ENCODE results near the gene POGZ.

POGZ gene

DNA sequence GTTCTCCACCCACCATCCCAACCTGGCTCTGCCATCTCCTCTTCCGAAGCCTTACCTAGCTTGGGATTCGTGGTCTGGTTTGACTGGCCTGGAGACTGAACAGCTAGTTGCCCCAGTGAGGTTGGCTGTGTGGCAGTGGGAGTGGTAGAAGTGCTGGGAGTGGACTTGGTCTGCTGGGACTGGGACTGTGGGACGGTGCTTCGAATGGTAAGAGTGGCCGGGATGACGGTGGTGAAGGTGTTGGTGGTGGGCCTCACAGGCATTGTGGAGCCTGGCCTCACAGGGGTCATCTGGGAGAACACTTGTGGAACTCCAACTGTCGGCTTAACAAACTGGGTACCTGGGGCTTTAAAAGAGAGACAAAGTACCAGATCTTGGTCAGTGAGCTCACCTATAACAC lies 31.2 kb downstream of the POGZ start:
- TF ChIP-seq, protein P1, sequence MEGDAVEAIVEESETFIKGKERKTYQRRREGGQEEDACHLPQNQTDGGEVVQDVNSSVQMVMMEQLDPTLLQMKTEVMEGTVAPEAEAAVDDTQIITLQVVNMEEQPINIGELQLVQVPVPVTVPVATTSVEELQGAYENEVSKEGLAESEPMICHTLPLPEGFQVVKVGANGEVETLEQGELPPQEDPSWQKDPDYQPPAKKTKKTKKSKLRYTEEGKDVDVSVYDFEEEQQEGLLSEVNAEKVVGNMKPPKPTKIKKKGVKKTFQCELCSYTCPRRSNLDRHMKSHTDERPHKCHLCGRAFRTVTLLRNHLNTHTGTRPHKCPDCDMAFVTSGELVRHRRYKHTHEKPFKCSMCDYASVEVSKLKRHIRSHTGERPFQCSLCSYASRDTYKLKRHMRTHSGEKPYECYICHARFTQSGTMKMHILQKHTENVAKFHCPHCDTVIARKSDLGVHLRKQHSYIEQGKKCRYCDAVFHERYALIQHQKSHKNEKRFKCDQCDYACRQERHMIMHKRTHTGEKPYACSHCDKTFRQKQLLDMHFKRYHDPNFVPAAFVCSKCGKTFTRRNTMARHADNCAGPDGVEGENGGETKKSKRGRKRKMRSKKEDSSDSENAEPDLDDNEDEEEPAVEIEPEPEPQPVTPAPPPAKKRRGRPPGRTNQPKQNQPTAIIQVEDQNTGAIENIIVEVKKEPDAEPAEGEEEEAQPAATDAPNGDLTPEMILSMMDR (IDR thresholded peaks at IDR 0.05) = no peak

DNA sequence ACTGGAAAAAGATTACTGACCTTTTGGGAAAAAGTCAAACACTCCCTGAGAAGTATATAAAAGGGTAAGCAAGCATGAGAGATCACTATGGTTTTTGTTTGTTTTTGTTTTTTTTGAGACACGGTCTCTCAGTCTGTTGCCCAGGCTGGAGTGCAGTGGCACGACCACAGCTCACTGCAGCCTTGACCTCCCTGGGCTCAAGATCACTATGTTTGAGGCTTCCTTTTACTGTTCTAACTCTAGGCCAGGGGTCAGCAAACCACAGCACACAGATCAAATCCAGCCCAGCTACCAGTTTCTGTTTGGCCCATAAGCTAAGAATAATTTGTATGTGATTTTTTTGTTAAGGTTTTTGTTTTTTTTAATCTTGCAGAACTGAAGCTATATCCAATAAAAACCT lies 34.2 kb downstream of the POGZ start:
- TF ChIP-seq, protein P1 (IDR thresholded peaks at IDR 0.05) = no peak

DNA sequence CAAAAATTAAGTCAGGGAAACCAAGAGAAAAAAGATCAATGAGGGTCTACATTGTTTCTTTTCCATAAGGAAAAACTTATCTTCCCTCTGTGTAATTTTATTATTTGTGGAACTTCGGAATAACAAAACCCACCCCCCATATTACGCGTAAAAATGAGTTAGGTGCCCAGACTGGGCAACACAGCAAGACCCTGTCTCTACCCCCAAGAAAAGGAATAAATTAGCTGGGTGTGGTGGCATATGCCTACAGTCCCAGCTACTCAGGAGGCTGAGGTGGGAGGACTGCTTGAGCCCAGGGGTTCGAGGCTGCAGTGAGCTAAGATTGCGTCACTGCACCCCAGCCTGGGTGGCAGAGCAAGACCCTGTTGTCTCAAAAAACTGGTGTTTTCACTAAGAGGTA lies 39.5 kb downstream of the POGZ start:
- TF ChIP-seq, protein P1 (IDR thresholded peaks at IDR 0.05) = no peak

DNA sequence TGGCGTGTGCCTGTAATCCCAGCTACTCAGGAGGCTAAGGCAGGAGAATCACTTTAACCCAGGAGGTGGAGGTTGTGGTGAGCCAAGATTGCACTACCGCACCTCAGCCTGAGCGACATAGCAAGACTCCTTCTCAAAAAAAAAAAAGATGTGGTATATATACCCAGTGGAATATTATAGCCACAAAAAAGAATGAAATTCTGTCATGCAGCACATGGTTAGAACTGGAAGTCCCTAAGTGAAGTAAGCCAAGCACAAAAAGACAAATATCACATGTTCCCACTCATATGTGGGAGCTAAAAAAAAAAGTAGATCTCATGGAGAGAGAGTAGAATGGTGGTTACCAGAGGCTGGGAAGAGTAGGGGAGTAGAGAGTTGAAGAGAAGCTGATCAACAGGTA lies 41.2 kb downstream of the POGZ start:
- TF ChIP-seq, protein P1 (IDR thresholded peaks at IDR 0.05) = no peak

DNA sequence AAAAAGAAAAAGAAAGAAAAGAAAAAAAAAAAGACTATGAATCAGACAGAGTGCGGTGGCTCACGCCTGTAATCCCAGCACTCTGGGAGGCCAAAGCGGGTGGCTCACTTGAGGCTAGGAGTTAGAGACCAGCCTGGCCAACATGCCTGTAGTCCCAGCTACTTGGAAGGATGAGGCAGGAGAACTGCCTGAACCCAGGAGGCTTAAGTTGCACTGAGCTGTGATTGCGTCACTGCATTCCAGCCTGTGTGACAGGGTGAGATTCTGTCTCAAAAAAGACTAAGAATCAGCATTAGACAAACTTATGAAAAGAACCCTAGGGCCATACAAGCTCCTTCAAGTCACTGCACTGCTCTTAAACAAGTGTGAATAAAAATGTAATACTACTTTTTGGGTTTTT lies 43.1 kb downstream of the POGZ start:
- TF ChIP-seq, protein P1 (IDR thresholded peaks at IDR 0.05) = no peak

DNA sequence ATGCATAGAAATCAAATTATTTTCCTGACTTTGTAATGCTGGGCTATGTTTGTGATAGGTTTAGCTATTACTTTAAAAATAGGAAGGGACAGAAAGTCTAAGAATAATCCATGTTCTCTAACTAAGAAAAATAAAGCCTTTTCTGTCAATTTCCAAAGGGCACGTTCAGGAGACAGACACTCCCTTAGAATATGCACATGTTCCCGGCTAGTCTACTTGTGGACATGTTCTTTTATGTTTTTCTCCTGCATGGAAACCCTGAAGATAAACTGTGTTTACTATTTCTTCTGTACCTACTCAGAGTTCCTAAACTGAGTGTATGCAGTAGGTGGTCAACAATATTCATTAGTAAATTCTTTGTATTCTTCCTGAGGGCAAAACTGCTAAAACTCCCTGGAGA lies 47.4 kb downstream of the POGZ start:
- TF ChIP-seq, protein P1 (IDR thresholded peaks at IDR 0.05) = no peak

DNA sequence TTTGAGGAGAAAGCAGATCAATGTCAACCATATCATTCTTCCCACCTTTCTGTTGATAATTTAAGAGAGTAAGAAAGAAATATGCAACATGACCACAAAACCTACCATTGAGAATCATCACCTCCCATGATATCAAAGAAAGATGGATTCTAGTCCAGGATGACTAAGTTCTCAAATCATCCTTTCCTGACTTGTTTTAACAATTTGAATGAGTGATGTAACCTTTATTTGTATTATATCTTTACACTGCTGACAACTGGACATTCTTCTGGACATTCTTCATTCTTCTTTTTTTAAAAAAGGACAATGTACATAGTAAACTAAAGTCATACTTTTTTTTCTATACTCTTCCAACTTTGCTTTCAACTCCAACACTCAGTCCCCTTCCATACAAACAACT lies 50.4 kb downstream of the POGZ start:
- TF ChIP-seq, protein P1 (IDR thresholded peaks at IDR 0.05) = no peak

DNA sequence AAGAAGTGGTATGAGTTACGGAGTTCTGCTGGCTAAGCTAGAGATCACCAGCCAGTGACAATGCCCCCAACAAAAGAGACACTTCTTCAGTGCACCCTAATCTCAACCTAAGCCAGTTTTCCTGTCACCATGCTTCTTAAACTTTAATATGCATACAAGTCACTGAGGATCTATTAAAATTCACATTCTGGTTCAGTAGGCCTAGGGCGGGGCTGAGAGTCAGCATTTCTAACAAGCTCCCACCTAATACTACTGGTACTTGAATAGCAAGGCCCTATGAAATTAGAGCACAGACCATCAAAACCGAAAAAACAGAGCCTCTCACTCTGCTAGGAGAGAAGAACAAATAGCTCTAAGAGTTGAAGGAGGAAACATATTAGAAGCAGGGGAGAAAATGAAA lies 52.0 kb downstream of the POGZ start:
- TF ChIP-seq, protein P1 (IDR thresholded peaks at IDR 0.05) = no peak
